Cerebellar cortex (tissue), 1 donor: Measurements from ENCODE around the gene PUS7L.
"Not testable (repeated sequence)": the region's sequence is repeated elsewhere in the genome, so short reads cannot be mapped to it uniquely, and the experiment has no call there.

Source experiments
- DNase-seq: peaks from one replicate; pipeline ENCODE4 v3.0.0-alpha.2; 2015; ENCODE audit warnings: low spot score

Gene PUS7L

DNA sequence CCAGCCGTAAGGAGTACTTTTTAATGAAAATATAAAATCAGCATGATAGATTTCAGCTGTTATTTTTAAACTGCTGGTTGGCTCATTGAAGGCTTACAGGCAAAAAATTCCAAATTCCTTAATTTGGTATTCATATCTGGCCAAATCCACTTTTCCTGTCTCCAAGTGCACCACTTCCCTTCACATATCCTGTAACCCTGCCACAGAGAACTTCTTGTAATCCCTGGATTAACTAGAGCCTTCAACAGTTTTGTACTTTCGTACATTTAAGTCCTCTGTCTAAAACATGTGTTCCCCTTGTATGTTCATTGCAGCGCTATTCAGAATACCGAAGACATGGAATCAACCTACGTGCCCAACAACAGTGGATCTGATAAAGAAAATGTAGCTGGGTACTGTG is 9.6 kb downstream of the PUS7L start:
- DNase-seq = no peak

GRCh38 chr12:43744826-43745225 is 13.8 kb downstream of the PUS7L start:
- DNase-seq = no peak

DNA sequence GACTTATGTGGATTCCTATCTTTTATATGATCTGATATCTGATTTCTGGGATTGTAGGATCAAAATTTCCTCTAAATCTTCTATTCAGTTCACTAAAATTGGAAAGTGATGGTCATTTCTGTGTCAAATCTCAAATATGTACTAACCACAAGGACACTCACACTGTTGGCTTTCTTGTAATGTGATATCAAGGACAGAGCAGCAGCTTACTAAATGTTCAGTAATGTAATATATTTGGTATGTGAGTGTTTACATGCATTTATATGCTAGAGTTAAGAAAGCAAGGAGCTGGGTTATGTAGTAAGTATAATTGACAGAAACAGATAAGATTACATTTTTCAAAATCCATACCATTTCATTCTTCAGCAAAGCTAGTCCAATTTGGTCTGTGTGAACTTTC is 16.5 kb downstream of the PUS7L start:
- no peak for DNase-seq

GRCh38 chr12:43740511-43741100 is 18.0 kb downstream of the PUS7L start:
- DNase-seq = no peak

GRCh38 chr12:43737646-43738045 is 20.9 kb downstream of the PUS7L start:
- no peak for DNase-seq

DNA sequence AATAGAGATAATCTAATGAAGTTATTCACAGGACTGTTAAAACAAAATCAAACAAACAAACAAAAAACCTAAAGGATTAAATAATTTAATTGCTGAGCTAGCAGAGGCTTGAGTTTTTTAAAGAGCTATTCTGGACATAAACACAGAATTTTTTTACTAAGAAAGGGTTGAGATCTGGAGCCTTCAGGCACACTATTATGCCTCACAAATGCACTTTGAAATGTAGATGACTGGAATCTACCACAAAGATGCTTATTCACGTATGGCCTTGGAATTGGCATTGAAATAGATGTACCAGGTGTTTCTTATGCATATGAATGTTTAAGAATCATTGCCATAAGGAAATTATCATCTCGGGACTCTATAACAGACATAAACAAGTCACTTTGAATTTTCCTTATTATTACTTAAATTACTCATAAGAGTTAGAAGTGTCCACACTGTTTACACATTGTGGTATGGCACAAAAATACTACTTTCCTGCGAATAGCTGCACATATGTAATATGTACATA is 21.6 kb downstream of the PUS7L start:
- DNase-seq = no peak

DNA sequence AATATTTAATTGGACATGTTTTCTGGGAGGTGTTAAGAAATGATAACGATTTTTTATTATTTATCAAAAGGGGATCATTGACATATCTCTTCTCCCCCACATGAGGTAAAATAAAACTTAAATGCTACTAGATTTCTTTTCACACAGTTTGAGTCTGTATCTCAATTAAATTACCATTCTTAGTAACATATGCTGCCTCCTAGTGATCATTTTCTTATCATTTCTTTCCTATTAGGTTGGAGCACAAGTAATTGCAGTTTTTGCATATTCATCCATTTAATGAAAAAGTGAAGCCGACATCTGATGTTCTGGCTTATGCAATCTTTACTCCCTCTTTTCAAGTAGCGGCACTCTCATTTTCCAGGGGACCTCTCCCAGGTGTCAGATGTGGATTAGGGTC is 24.9 kb downstream of the PUS7L start:
- DNase-seq = no peak

DNA sequence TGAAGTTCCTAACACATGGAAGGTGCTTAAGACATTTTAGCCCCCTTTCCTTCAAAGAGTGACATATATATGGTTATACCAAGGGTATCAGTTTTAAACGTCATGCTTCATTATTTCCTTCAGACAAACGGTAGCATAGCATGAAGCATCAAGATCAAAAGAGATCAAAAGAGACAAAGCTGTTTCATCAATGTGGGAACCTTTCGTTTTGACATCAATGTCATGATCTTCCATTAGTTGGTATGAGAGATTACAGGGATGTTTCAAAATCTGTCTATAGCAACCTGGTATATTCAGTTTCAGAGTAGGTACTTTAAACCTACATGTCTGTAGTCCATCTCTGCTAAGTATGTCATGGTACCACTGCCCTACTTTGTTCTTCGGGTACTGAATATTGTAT is 28.3 kb downstream of the PUS7L start:
- no peak for DNase-seq

GRCh38 chr12:43728698-43729097 is 29.9 kb downstream of the PUS7L start:
- DNase-seq = no peak

DNA sequence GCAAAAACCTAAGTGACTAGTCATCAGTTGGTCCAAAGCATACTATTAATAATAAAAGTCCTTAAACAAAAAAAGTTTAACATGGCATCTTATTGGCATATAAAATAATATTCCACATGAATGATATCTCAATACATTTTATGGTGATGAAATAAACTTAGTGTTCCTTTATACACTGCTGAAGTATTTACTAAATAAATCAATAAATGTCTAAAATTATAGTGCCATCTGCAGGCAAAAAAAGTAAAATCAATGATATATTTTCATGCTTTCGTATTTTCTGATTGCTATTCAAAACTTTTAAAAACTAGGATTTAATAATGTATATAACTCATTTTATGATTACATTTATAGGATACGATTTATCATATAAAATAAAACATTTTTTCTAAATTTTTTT is 30.5 kb downstream of the PUS7L start:
- no peak for DNase-seq

DNA sequence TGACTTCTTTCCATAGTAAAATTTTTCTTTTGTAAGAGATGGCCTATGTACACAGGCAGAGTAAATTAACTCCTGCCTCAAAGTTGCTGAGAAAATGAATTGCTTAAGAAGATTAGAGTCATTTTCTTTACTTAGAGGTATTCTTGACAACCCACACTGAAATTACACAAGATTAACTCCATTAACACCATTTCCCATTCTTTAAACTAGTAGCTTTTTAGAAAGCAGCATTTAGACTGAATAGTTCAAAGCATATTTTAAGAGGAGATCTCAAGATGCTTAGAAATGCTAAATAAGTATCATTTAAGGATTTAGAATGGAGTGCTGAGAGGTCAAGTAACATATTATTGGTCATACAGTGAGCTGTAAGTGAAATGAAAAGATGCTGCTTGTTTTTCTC is 35.5 kb downstream of the PUS7L start:
- no peak for DNase-seq

DNA sequence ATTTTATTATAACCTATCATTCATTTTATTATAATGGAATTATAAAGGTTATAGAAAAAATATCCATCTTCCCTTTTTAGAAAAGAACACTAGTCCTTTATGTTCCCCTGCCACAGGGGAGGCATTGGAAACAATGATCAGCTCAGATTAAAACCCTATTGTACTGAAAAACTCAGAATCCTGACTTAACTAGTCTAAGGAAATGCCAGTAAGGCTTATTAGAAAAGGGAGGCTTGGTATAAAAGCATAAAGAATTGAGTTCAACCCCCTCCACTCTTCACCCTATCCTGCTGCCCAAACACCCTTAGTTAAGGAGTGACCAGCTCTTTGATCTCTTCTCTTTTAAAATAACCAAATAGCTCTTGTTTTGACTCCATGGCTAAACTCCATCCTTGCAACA is 36.0 kb downstream of the PUS7L start:
- DNase-seq = no peak

DNA sequence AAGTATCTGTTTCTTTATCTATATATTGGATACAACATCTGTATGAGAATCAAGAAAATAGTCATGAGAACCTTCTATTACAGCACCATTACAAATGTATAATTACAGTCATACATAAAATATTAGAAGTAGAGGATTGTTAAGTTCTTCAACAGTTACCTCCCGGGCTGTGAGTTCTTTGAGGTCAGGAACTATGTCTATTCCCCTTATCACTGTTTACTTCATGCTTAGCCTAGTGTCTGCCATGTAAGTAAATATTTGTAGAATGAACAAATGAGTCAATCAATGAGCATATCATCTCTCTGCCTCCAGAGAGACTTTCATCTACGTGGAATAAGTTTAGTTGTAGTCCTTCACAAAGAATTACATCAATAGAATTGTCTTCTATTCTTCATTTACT is 47.2 kb downstream of the PUS7L start:
- no peak for DNase-seq

DNA sequence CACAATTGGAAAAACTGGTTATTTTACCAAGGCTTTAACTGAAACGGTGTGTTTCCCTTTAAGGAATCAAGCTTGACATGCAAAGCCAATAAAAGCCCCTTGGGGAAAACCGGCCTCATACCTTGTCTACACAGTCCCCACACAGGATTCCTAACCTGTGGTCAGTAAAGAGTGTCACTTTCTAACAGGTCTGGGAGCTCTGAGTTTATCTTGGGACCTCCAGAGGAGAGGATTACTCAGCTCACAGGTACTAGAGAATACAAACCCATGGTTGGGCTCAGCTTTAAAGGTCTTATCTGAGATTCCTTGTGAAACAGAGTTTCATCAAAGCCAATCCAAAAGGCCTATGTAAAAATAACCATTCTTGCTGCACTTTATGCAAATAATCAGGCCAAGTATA is 54.8 kb downstream of the PUS7L start:
- DNase-seq = not testable (repeated sequence)

DNA sequence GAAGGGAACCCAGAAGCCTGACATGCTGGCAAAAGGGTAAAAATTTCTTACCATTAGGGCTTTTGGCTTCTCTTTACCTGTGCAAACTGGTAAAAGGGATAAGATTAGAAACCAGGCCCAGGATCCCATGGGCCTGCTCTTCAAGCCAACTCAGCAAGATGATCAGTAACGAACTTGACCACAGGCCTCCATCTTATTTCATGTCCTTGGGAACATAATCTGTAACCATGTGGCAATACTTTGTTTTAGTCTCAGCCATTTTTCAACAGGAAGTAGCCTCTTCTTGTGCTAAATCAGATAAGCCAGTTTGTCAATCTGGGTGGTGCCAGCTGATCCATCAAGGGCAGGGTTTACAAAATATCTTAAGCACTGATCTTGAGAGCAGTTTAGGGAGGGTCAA is 57.4 kb downstream of the PUS7L start:
- DNase-seq = not testable (repeated sequence)

GRCh38 chr12:43696154-43696553 is 62.4 kb downstream of the PUS7L start:
- DNase-seq = no peak

GRCh38 chr12:43694879-43695278 is 63.7 kb downstream of the PUS7L start:
- DNase-seq = no peak

DNA sequence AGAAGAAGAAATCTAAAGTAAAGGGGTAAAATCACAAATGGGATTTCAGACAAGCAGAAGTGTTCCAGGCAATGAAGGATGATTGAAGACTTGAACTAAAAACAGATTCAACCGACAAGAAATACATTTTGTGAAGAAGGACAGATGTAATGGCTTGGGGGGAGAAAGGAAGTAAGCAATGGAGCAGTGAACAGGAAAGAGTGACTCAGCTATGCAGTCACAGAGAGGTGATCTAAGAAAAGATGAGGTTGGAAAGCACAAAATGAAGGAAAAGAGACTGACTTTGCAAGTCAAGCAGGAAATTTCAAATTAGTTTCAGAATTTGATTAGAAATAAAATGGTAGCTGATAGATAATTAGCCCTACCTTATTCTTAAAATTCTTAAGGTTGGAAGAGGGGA is 66.5 kb downstream of the PUS7L start:
- DNase-seq = no peak

GRCh38 chr12:43685491-43685890 is 73.1 kb downstream of the PUS7L start:
- not testable (repeated sequence) for DNase-seq

- peak; percentile 11 for DNase-seq
Measured at GRCh38 chr12:43676183-43676813, 82.3 kb downstream of the PUS7L start.

GRCh38 chr12:43675048-43675904 is 83.3 kb downstream of the PUS7L start:
- DNase-seq = no peak

DNA sequence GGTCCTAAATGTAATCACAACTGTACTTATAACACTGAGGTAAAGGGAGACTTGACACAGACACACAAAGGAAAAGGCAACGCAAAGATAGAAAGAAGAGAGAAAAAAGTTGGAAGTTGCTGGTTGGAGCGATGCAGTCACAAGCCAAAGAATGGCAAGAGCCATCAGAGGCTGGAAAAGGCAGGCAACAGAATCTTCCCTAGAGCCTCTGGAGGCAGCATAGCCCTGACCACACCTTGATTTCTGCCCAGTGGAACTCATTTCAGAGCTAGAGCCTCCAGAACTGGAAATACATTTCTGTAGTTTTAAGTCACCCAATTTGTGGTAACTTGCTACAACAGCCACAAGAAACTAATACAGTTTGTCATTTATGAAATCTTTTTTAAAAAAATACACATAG is 89.2 kb downstream of the PUS7L start:
- no peak for DNase-seq
